ENCODE data around the gene TTYH2.

GRCh38 chr17:74219576-74220133 lies 6.3 kb downstream of the TTYH2 start:
- TF ChIP-seq SMAD1 (IDR thresholded peaks at IDR 0.05; ENCODE audit: low read depth, partially characterized antibody) (no peak), CHD2 (IDR thresholded peaks at IDR 0.05; ENCODE audit: borderline replicate concordance, low read depth, low read length) (no peak), HDGF (IDR thresholded peaks at IDR 0.05) (no peak), HDAC2 (IDR thresholded peaks at IDR 0.05) (no peak), CTCF (IDR thresholded peaks at IDR 0.05 in 2 of 3, conservative IDR thresholded peaks at IDR 0.05 in 1 of 3; ENCODE audit: control insufficient read depth in 2 of 3, extremely low read depth in 1 of 3, insufficient read depth in 1 of 3, low read depth in 3 of 3, low read length in 3 of 3) (no peak), RAD21 (IDR thresholded peaks at IDR 0.05; ENCODE audit: insufficient read depth, low read depth, low read length) (no peak), GABPA (IDR thresholded peaks at IDR 0.05; ENCODE audit: low read depth) (no peak), SP1 (IDR thresholded peaks at IDR 0.05; ENCODE audit: low read depth, low read length) (no peak), MYC (IDR thresholded peaks at IDR 0.05; ENCODE audit: insufficient read depth, insufficient read length, insufficient replicate concordance, low read length, severe bottlenecking) (no peak), ESRRA (IDR thresholded peaks at IDR 0.05; ENCODE audit: low read length) (no peak)
- TF ChIP-seq, protein P1, sequence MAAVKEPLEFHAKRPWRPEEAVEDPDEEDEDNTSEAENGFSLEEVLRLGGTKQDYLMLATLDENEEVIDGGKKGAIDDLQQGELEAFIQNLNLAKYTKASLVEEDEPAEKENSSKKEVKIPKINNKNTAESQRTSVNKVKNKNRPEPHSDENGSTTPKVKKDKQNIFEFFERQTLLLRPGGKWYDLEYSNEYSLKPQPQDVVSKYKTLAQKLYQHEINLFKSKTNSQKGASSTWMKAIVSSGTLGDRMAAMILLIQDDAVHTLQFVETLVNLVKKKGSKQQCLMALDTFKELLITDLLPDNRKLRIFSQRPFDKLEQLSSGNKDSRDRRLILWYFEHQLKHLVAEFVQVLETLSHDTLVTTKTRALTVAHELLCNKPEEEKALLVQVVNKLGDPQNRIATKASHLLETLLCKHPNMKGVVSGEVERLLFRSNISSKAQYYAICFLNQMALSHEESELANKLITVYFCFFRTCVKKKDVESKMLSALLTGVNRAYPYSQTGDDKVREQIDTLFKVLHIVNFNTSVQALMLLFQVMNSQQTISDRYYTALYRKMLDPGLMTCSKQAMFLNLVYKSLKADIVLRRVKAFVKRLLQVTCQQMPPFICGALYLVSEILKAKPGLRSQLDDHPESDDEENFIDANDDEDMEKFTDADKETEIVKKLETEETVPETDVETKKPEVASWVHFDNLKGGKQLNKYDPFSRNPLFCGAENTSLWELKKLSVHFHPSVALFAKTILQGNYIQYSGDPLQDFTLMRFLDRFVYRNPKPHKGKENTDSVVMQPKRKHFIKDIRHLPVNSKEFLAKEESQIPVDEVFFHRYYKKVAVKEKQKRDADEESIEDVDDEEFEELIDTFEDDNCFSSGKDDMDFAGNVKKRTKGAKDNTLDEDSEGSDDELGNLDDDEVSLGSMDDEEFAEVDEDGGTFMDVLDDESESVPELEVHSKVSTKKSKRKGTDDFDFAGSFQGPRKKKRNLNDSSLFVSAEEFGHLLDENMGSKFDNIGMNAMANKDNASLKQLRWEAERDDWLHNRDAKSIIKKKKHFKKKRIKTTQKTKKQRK (IDR thresholded peaks at IDR 0.05; ENCODE audit: low read depth, low read length) = no peak

All from GM12878 (cell line).